Large intestine (tissue), 3 donors: Measurements from ENCODE around the gene HNRNPR. TPM values are rescaled to one million over a fixed set of nuclear protein-coding genes. Genes with fewer than 3 reads are reported as not detected.
A peak's percentile ranks its signal among the peaks of the same experiment; 100 is the strongest.
"Not testable (repeated sequence)": the region's sequence is repeated elsewhere in the genome, so short reads cannot be mapped to it uniquely, and the experiment has no call there.

Source experiments
- DNase-seq, 2 donors: peaks; one replicate each; pipeline versions ENCODE4 v3.0.0 to v3.0.0-alpha.2; 2013
- H3K27ac ChIP-seq: one replicate; pipeline ENCODE4 v1.5.1; 2013; ENCODE audit warnings: low read length
- H3K27me3 ChIP-seq: 2 replicates; pipeline ENCODE4 v1.6.1; 2013; ENCODE audit warnings: low read length; ENCODE audit not compliant: control insufficient read depth, insufficient read depth
- H3K36me3 ChIP-seq: 2 replicates; pipeline ENCODE4 v1.6.1; 2013; ENCODE audit warnings: low read length; ENCODE audit not compliant: control insufficient read depth, insufficient read depth
- H3K4me1 ChIP-seq: one replicate; pipeline ENCODE4 v1.6.1; 2013; ENCODE audit warnings: low read length; ENCODE audit not compliant: control insufficient read depth, insufficient read depth
- H3K4me3 ChIP-seq: one replicate; pipeline ENCODE4 v1.5.1; 2013; ENCODE audit warnings: low read length
- H3K9me3 ChIP-seq: one replicate; pipeline ENCODE4 v1.6.1; 2013; ENCODE audit warnings: mild to moderate bottlenecking, low read depth, low read length, moderate library complexity; ENCODE audit not compliant: control insufficient read depth
- WGBS: methylation state at CpG from one replicate; pipeline ENCODE4 v1.1.5; 2013; ENCODE audit warnings: low lambda C conversion rate; ENCODE audit not compliant: insufficient coverage; 5-methylcytosine and 5-hydroxymethylcytosine counted together
- polyA plus RNA-seq: library from polyadenylated mRNA; unstranded; fragments of 120-200 nt; gene quantifications from one replicate; pipeline ENCODE4 v1.2.1, GENCODE V29; 2013

Gene HNRNPR
- polyA plus RNA-seq, 1 donor, result 148 TPM

DNA sequence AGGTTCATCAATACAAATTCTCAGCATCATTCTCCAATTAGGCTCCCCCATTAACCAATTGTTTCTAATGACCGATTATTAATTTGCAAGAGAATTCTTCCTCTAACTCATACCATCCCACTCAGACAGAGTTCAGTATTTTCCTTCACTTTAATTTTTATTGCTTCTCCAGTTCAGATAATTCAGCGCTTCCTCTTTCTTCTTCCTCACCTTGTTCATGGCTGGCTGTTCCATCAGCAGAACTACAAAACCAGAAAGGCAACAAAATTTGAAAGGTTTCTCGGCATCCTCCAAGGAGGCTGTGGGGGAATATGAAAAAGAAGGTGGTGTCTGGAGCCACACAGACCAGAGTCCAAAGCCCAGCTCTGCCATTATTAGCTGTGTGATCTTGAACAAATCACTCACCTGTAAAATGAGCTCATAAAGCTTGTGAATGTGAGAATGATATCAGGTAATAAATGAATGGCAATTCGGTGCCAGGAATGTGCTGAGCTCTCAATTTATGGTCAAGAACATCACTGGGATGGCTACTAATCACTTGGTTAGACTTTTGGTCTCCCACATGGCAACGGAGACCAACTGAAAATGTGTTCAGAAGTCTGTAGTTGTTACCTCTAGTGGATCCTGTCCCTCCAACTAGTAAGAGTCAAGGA lies 37.3 kb upstream of the HNRNPR start:
- Histone ChIP-seq H3K4me3 (no peak overlapping the region), H3K9me3 (no peaks in the 10 kb centered on the region), H3K36me3 (peaks cover 3% of the 10 kb centered on the region), H3K27me3 (no peaks in the 10 kb centered on the region), H3K4me1 (peaks cover 17% of the 10 kb centered on the region), H3K27ac (peak overlapping the region; percentile 15)
- 49% methylated on average over 3 of the region's 5 CpGs for WGBS
- DNase-seq, result peak; percentile 68 to 86

DNA sequence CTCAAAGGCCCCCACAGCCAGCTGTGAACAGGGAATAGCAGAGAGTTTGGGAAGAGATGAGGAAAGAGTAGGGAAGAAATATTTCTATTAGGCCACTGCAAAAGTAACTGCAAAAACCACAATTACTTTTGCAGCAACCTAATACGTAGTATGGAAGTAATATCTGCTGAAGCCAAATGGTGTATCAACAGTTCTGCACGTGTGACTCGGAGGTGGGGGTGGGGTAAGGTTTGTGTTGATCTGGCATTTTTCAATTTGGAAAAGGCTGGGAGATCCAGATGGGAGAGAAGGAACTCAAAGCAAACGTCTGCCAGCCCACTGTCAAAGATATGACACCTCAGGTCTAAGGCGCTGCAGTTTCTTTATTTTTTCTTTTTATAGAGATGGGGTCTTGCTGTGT lies 36.6 kb upstream of the HNRNPR start:
- Histone ChIP-seq H3K36me3 (peaks cover 3% of the 10 kb centered on the region), H3K4me3 (no peak overlapping the region), H3K4me1 (peaks cover 17% of the 10 kb centered on the region), H3K27me3 (no peaks in the 10 kb centered on the region), H3K9me3 (no peaks in the 10 kb centered on the region), H3K27ac (peak overlapping the region; percentile 15)
- DNase-seq, result no peak
- WGBS, result no CpG with 5 or more reads among the region's 5 CpGs

DNA sequence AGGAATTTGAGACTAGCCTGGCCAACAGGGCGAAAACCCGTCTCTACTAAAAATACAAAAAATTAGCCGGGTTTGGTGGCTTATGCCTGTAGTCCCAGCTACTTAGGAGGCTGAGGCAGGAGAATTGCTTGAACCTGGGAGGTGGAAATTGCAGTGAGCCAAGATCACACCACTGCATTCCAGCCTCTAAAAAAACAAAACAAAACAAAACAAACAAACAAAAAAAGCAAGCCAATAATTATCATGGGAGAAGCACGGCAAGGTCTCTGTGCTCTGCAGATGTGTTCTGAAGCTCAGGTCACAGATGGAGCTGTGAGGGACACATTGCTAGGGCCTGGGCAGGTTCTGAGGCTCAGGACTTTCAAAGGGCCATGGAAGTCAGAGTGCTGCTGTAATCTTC lies 36.2 kb upstream of the HNRNPR start:
- H3K27ac ChIP-seq, H3K36me3 ChIP-seq, H3K9me3 ChIP-seq, DNase-seq, H3K27me3 ChIP-seq, H3K4me3 ChIP-seq: not testable (repeated sequence)
- H3K4me1 ChIP-seq, result peaks cover 17% of the 10 kb centered on the region
- no CpG with 5 or more reads among the region's 4 CpGs for WGBS

DNA sequence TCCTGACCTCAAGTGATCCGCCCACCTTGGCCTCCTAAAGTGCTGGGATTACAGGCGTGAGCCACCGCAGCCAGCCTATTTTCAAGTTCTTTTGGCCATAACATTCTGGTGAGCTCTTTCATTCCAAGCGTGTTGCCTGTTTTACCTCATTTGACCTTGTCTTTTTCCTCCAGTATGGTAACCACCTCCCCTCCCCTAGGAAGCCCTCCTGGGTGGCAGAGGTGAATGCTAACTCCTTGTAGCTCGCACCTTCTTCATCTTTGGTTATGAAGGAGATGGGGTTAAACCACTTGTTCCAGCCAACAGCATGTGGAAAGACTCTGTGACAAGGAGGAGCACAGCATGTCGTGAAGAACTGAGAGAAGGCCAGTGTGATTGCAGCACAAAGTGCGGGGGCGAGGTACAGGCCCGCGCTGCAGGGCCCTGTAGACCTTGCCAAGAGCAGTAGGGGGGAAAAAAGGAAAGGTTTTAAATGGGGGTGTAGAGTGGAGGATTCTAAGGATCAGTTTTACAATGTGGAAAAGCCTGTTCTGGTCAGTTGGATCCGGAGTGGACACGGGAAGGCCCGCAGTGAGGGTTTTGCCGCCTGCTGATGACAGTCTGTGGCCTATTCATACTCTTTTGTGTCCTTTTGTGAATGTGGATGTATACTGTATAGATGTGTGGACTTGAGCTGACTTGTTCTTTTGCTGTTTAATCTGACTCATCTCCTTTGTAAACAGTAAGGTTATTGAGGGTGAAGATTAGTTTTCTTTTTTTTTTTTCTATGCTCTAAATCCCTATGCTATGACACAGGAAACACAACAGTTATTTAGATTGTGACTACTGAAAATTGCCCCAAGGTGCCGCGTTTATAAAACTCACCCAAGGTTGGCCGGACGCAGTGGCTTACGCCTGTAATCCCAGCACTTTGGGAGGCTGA lies 33.1 kb upstream of the HNRNPR start:
- peak; percentile 43 to 78 for DNase-seq
- no peaks in the 10 kb centered on the region for H3K36me3 ChIP-seq
- no peaks in the 10 kb centered on the region for H3K27me3 ChIP-seq
- peaks cover 17% of the 10 kb centered on the region for H3K4me1 ChIP-seq
- H3K4me3 ChIP-seq, result no peak overlapping the region
- no peaks in the 10 kb centered on the region for H3K9me3 ChIP-seq
- H3K27ac ChIP-seq, result peak overlapping the region; percentile 39
- no CpG with 5 or more reads among the region's 19 CpGs for WGBS

DNA sequence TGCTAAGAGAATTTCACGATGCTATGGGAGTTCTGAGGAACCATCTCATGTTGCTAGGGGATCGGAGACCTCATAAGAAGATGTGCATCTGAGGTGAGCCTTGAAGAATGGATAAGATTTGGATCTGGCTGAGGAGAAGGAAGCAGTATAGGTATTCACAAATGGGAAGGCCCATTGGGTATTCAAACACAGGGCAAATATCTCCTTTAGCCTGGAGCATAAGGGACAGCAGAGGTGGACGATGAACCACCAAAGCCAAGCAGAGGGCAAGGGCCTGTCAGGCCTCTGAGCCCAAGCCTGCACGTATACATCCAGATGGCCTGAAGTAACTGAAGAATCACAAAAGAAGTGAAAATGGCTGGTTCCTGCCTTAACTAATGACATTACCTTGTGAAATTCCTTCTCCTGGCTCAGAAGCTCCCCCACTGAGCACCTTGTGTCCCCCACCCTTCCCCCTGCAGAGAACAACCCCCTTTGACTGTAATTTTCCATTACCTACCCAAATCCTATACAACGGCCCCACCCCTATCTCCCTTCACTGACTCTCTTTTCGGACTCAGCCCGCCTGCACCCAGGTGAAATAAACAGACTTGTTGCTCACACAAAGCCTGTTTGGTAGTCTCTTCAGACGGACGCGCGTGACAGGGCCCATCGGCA lies 30.1 kb upstream of the HNRNPR start:
- not testable (repeated sequence) for H3K9me3 ChIP-seq, H3K4me3 ChIP-seq, H3K36me3 ChIP-seq, H3K27ac ChIP-seq, DNase-seq, H3K27me3 ChIP-seq
- peaks cover 22% of the 10 kb centered on the region for H3K4me1 ChIP-seq
- WGBS, result no CpG with 5 or more reads among the region's 12 CpGs

DNA sequence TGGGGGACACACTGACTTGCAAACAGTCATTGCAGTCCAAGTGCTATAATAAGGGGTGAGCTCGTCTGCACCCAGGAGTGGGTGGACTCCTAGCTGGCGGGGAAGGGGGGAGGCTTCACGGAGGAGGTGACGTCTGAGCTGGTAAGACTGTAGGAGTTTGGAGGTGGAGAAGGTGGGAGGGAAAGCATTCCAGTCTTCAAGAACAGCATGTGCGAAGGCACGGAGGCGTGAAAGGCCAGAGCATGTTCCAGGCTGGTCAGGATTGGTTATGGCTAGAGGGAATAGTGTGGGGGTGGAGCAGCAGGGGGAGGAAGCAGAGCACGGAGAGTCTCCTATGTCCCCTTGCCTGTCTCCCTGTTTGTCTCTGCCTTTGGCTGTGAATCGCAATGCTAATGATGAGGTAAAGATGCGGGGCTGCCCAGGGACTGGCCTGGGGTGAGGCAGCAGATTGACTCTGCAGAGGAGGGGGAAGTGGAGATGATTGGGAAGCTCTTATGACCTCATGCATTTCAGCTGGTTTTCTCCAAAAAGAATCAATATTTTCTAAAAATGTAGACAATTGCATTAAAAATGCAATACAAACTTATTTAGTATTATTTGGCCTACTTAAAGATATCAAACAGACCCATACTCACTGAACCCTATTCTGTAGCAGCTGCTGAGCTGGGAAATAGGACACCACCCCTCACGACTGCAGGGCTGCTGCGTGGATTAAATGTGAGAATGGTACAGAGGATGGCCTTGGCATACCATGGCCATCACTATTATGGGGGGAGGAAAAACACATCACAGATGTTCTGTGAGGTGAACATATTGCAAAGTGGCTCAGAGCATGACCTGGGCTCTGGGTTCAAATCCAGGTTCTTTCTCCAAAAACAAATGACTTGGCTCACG lies 28.1 kb upstream of the HNRNPR start:
- no peak overlapping the region for H3K4me3 ChIP-seq
- peaks cover 21% of the 10 kb centered on the region for H3K4me1 ChIP-seq
- WGBS, result no CpG with 5 or more reads among the region's 13 CpGs
- no peaks in the 10 kb centered on the region for H3K36me3 ChIP-seq
- H3K9me3 ChIP-seq, result no peaks in the 10 kb centered on the region
- H3K27ac ChIP-seq, result no peak overlapping the region
- H3K27me3 ChIP-seq, result no peaks in the 10 kb centered on the region
- no peak for DNase-seq

DNA sequence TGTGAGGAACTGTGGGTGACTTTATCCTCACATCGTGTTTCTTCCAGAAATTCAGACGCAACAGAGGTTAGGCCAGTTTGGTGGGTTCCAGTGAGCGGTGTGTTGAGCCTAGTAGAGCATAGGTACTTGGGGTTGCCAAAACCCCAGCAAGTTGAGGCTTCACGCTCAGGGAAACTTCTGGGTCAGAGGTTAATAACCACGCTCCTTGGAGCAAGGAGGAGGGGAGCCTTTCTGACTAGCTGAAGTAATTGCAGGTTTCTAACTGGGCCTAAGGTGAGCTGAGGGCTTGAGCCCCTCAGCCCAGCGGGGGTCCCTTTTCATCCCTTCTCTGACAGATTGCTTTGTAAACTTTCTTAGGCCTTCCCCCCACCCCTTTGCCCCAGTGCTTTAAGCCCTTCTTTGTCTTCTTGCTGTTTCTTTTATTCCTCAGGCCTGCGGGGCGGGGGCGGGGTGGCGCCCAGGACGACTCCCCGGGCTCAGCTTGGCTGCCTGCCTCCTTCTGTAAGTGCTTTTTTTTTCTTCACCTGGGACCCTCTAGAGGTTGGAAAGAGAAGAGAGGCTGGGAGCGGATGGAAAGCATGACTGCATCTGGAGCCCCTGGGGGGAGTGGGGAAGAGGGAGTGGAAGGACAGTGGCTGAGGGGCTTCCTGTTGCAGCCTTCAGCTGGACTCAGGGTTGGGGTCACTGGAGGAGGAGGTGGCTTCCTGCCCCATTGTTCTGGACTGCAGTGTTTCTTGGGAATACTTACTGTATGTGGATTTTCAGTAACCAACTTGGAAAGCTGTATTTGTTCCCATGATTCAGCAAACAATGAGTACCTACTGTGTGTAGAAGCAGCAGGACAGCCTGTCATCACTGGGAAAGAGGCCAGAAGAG lies 26.9 kb upstream of the HNRNPR start:
- DNase-seq, result peak in 1 of 2 donors; percentile 57
- Histone ChIP-seq H3K4me3 (no peak overlapping the region), H3K36me3 (peaks cover 11% of the 10 kb centered on the region), H3K4me1 (peaks cover 16% of the 10 kb centered on the region), H3K27ac (peak overlapping the region; percentile 91), H3K27me3 (no peaks in the 10 kb centered on the region), H3K9me3 (no peaks in the 10 kb centered on the region)
- WGBS, result 40% methylated on average over 1 of the region's 13 CpGs

DNA sequence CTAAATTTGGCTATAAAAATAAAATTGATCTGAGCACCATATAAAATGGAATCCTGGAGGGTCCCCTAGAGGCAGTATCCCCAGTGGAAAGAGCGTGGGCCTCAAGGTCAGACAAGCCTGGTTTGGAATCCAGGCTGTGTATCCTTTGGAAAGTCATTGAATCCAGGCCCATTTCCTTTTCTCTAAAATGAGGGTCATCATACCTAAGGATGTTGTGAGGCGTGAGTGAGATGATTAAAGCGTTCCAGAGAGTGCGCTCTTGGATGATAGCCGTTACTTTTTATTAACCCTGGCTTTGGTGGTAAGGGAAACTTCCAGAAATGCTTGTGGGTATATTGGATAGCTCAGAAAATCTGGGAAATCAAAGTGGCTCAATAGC lies 26.2 kb upstream of the HNRNPR start:
- Histone ChIP-seq H3K36me3 (peaks cover 15% of the 10 kb centered on the region), H3K27me3 (no peaks in the 10 kb centered on the region), H3K4me1 (peaks cover 16% of the 10 kb centered on the region), H3K27ac (peak overlapping the region; percentile 91), H3K4me3 (peak overlapping the region; percentile 86), H3K9me3 (peaks cover 5% of the 10 kb centered on the region)
- no CpG with 5 or more reads among the region's 5 CpGs for WGBS
- DNase-seq, result no peak

DNA sequence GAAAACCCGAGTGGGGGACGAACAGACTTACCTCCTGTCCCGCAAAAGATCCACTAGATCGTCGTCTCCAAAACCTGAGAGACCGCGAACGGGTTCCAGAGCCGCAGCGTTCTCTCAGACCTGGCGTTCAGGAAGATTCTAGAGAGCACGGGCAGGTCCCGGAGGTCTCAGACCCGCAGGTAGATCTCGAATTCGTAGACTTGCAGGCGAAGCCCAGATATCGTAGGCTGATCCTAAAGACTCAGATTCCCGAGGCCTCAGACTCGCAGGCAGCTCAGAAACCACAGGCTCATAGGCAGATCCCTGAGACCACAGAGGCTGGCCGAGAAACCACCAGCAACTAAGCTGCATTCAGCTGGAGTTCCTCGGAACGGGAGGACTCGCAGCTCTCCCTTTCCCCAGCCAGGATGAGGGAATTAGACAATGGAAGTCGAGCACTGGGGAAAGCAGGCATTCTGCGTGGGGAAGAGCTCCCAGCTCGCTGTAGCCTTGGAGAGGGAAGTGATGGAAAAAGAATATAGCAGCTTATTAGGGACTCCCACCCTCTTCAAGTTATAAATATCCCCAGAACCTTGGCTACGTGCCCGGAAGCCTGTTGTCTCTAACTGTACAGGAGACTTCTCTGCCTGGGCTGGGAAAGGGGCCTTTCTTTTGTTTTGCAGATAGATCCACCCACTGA lies 25.4 kb upstream of the HNRNPR start, which contains the start of gene ZNF436:
Gene ZNF436 (minus strand): TSS at position 502 of the 679 bp plus-strand sequence. CDS start 1,831 bp downstream, outside the sequence.
- Histone ChIP-seq H3K27me3 (no peaks in the 10 kb centered on the region), H3K4me3 (peak within 1 kb of the TSS; percentile 86), H3K27ac (peak within 1 kb of the TSS; percentile 91), H3K36me3 (peaks cover 21% of the 10 kb centered on the region), H3K4me1 (peaks cover 16% of the 10 kb centered on the region), H3K9me3 (peaks cover 13% of the 10 kb centered on the region)
- DNase-seq, result peak; percentile 69 to 82
- no CpG with 5 or more reads among the region's 29 CpGs for WGBS
